Trophoblast cell (in vitro differentiated cells and primary cell): ENCODE results near the gene CWC22.

Source experiments
- DNase-seq, 2 donors: peaks; one replicate each; pipeline ENCODE4 v3.0.0-alpha.2; 2016
- H2AFZ ChIP-seq: 2 replicates; pipeline ENCODE4 v1.6.1; 2013; ENCODE audit warnings: low read length, moderate library complexity, mild to moderate bottlenecking; ENCODE audit not compliant: insufficient read depth, poor library complexity
- H2AK5ac ChIP-seq: 2 replicates; pipeline ENCODE4 v1.6.1; 2013; ENCODE audit warnings: mild to moderate bottlenecking, low read length
- H2BK120ac ChIP-seq: 2 replicates; pipeline ENCODE4 v1.6.1; 2013; ENCODE audit warnings: low read length, mild to moderate bottlenecking, moderate library complexity; ENCODE audit not compliant: insufficient read depth, poor library complexity
- H2BK12ac ChIP-seq: 2 replicates; pipeline ENCODE4 v1.6.1; 2013; ENCODE audit warnings: mild to moderate bottlenecking, low read length, moderate library complexity
- H2BK5ac ChIP-seq: 2 replicates; pipeline ENCODE4 v1.6.1; 2013; ENCODE audit warnings: low read length, low read depth, moderate library complexity, mild to moderate bottlenecking; ENCODE audit not compliant: poor library complexity
- H3K14ac ChIP-seq: 2 replicates; pipeline ENCODE4 v1.6.1; 2013; ENCODE audit warnings: mild to moderate bottlenecking, low read length
- H3K18ac ChIP-seq: 2 replicates; pipeline ENCODE4 v1.6.1; 2013; ENCODE audit warnings: mild to moderate bottlenecking, low read length
- H3K23ac ChIP-seq: 2 replicates; pipeline ENCODE4 v1.6.1; 2013; ENCODE audit warnings: low read length
- H3K27ac ChIP-seq: 2 replicates; pipeline ENCODE4 v1.5.1; 2013; ENCODE audit warnings: low read depth, mild to moderate bottlenecking, inconsistent platforms, low read length, moderate library complexity
- H3K27me3 ChIP-seq: 2 replicates; pipeline ENCODE4 v1.6.1; 2013; ENCODE audit warnings: inconsistent platforms, mild to moderate bottlenecking, low read length, moderate library complexity; ENCODE audit not compliant: insufficient read depth
- H3K36me3 ChIP-seq, 2 experiments: 1 replicate in 1 of 2; 2 replicates in 1 of 2; pipeline ENCODE4 v1.6.1; 2013; ENCODE audit warnings: low read length in 2 of 2, mild to moderate bottlenecking in 2 of 2, moderate library complexity in 1 of 2; ENCODE audit not compliant: insufficient read depth in 2 of 2, control insufficient read depth in 1 of 2
- H3K4ac ChIP-seq: 2 replicates; pipeline ENCODE4 v1.6.1; 2013; ENCODE audit warnings: low read depth, mild to moderate bottlenecking, low read length, moderate library complexity
- H3K4me1 ChIP-seq, 2 experiments: 1 replicate in 1 of 2; 2 replicates in 1 of 2; pipeline ENCODE4 v1.6.1; 2013; ENCODE audit warnings: low read length in 2 of 2, mild to moderate bottlenecking in 2 of 2, moderate library complexity in 1 of 2; ENCODE audit not compliant: insufficient read depth in 2 of 2, control insufficient read depth in 1 of 2
- H3K4me2 ChIP-seq: 2 replicates; pipeline ENCODE4 v1.6.1; 2013; ENCODE audit warnings: inconsistent platforms, mild to moderate bottlenecking, low read length, moderate library complexity
- H3K4me3 ChIP-seq: 2 replicates; pipeline ENCODE4 v1.5.1; 2013; ENCODE audit warnings: mild to moderate bottlenecking, low read depth, low read length, inconsistent platforms
- H3K79me1 ChIP-seq: one replicate; pipeline ENCODE4 v1.6.1; 2013; ENCODE audit warnings: low read length
- H3K79me2 ChIP-seq: 2 replicates; pipeline ENCODE4 v1.6.1; 2013; ENCODE audit warnings: low read length, mild to moderate bottlenecking; ENCODE audit not compliant: control insufficient read depth, insufficient read depth, poor library complexity
- H3K9ac ChIP-seq: 2 replicates; pipeline ENCODE4 v1.6.1; 2013; ENCODE audit warnings: mild to moderate bottlenecking, low read length
- H3K9me3 ChIP-seq: 2 replicates; pipeline ENCODE4 v1.6.1; 2013; ENCODE audit warnings: low read depth, mild to moderate bottlenecking, control low read depth, inconsistent platforms, low read length; ENCODE audit not compliant: insufficient read depth
- H4K12ac ChIP-seq: 2 replicates; pipeline ENCODE4 v1.6.1; 2013; ENCODE audit warnings: low read depth, mild to moderate bottlenecking, low read length, moderate library complexity
- H4K8ac ChIP-seq: 2 replicates; pipeline ENCODE4 v1.6.1; 2013; ENCODE audit warnings: low read depth, mild to moderate bottlenecking, low read length, moderate library complexity
- H4K91ac ChIP-seq: one replicate; pipeline ENCODE4 v1.6.1; 2013; ENCODE audit warnings: low read depth, mild to moderate bottlenecking, low read length, moderate library complexity
- WGBS: extraction: QIAGEN DNeasy Blood & Tissue Kit; methylation state at CpG from one replicate; pipeline ENCODE4 v1.1.7; 2013; ENCODE audit warnings: missing lambda C conversion rate; ENCODE audit not compliant: insufficient read length, insufficient coverage; ENCODE audit errors: extremely low coverage; 5-methylcytosine and 5-hydroxymethylcytosine counted together

CWC22 gene

GRCh38 chr2:179909845-179910734 is 97.0 kb downstream of the CWC22 start:
- Histone ChIP-seq H3K79me1 (no peaks in the 10 kb centered on the region), H3K18ac (no peak overlapping the region), H2BK12ac (no peak overlapping the region), H2AFZ (no peak overlapping the region), H3K4me3 (no peak overlapping the region), H3K14ac (no peak overlapping the region), H3K36me3 (no peaks in the 10 kb centered on the region), H3K4ac (no peak overlapping the region), H4K91ac (no peak overlapping the region), H3K9me3 (no peaks in the 10 kb centered on the region), H4K8ac (no peak overlapping the region), H3K4me1 (no peaks in the 10 kb centered on the region), H2BK120ac (no peak overlapping the region), H2AK5ac (no peak overlapping the region), H2BK5ac (no peak overlapping the region), H3K23ac (peak overlapping the region; percentile 3), H3K9ac (no peak overlapping the region), H3K79me2 (no peaks in the 10 kb centered on the region), H3K27me3 (no peaks in the 10 kb centered on the region), H4K12ac (no peak overlapping the region), H3K4me2 (no peak overlapping the region), H3K27ac (no peak overlapping the region)
- DNase-seq, result no peak
- WGBS, result no CpG with 5 or more reads among the region's 6 CpGs

GRCh38 chr2:179900655-179901054 is 106.4 kb downstream of the CWC22 start:
- H3K4me2 ChIP-seq, result no peak overlapping the region
- H3K79me1 ChIP-seq, result no peaks in the 10 kb centered on the region
- no peak overlapping the region for H2BK120ac ChIP-seq
- H4K12ac ChIP-seq, result no peak overlapping the region
- H3K27ac ChIP-seq, result no peak overlapping the region
- H3K4me1 ChIP-seq, result no peaks in the 10 kb centered on the region
- WGBS, result no CpG with 5 or more reads among the region's 5 CpGs
- H2BK5ac ChIP-seq, result no peak overlapping the region
- no peaks in the 10 kb centered on the region for H3K27me3 ChIP-seq
- no peaks in the 10 kb centered on the region for H3K9me3 ChIP-seq
- H3K4ac ChIP-seq, result no peak overlapping the region
- H3K79me2 ChIP-seq, result no peaks in the 10 kb centered on the region
- no peak overlapping the region for H4K91ac ChIP-seq
- H3K18ac ChIP-seq, result no peak overlapping the region
- H2AFZ ChIP-seq, result no peak overlapping the region
- no peak overlapping the region for H3K14ac ChIP-seq
- no peak for DNase-seq
- no peak overlapping the region for H4K8ac ChIP-seq
- H3K4me3 ChIP-seq, result no peak overlapping the region
- no peak overlapping the region for H3K23ac ChIP-seq
- no peak overlapping the region for H2AK5ac ChIP-seq
- no peak overlapping the region for H3K9ac ChIP-seq
- H2BK12ac ChIP-seq, result no peak overlapping the region
- no peaks in the 10 kb centered on the region for H3K36me3 ChIP-seq

GRCh38 chr2:179899666-179900065 is 107.4 kb downstream of the CWC22 start:
- Histone ChIP-seq H4K12ac (no peak overlapping the region), H3K4me3 (no peak overlapping the region), H3K4ac (no peak overlapping the region), H3K79me1 (no peaks in the 10 kb centered on the region), H4K8ac (no peak overlapping the region), H2BK12ac (no peak overlapping the region), H3K18ac (no peak overlapping the region), H2AK5ac (no peak overlapping the region), H3K4me1 (no peaks in the 10 kb centered on the region), H3K23ac (no peak overlapping the region), H3K27me3 (no peaks in the 10 kb centered on the region), H4K91ac (no peak overlapping the region), H3K36me3 (no peaks in the 10 kb centered on the region), H2AFZ (no peak overlapping the region), H3K14ac (no peak overlapping the region), H3K27ac (no peak overlapping the region), H3K4me2 (no peak overlapping the region), H3K9me3 (no peaks in the 10 kb centered on the region), H2BK120ac (no peak overlapping the region), H3K79me2 (no peaks in the 10 kb centered on the region), H3K9ac (no peak overlapping the region), H2BK5ac (no peak overlapping the region)
- WGBS, result no CpG with 5 or more reads among the region's 1 CpG
- no peak for DNase-seq

- no CpG with 5 or more reads among the region's 4 CpGs for WGBS
- H4K12ac ChIP-seq, result no peak overlapping the region
- H4K8ac ChIP-seq, result no peak overlapping the region
- no peak overlapping the region for H3K4ac ChIP-seq
- no peak overlapping the region for H3K23ac ChIP-seq
- H3K79me1 ChIP-seq, result no peaks in the 10 kb centered on the region
- H2BK5ac ChIP-seq, result no peak overlapping the region
- H3K4me2 ChIP-seq, result no peak overlapping the region
- no peak overlapping the region for H3K9ac ChIP-seq
- peak; percentile 27 to 63 for DNase-seq
- H3K27me3 ChIP-seq, result no peaks in the 10 kb centered on the region
- no peaks in the 10 kb centered on the region for H3K9me3 ChIP-seq
- H3K36me3 ChIP-seq, result no peaks in the 10 kb centered on the region
- H3K14ac ChIP-seq, result no peak overlapping the region
- H2BK12ac ChIP-seq, result no peak overlapping the region
- no peak overlapping the region for H4K91ac ChIP-seq
- H3K18ac ChIP-seq, result no peak overlapping the region
- no peak overlapping the region for H2BK120ac ChIP-seq
- no peak overlapping the region for H3K27ac ChIP-seq
- no peaks in the 10 kb centered on the region for H3K4me1 ChIP-seq
- H3K79me2 ChIP-seq, result no peaks in the 10 kb centered on the region
- H3K4me3 ChIP-seq, result no peak overlapping the region
- no peak overlapping the region for H2AK5ac ChIP-seq
- no peak overlapping the region for H2AFZ ChIP-seq
Observed at GRCh38 chr2:179898873-179899272, 108.2 kb downstream of the CWC22 start.
